NOMO-1 treated with DMSO at 0.1 percent for 48 hours (cell line): ENCODE measurements around the gene SH3GL1.

Source experiments
- DNase-seq: peaks from one replicate; lab custom pipeline; 2025; ENCODE audit not compliant: unreplicated experiment; lab: John Stamatoyannopoulos, UW

The SH3GL1 gene

GRCh38 chr19:4432918-4433506, 32.7 kb upstream of the SH3GL1 start:
- DNase-seq, result no peak

- DNase-seq, result peak; percentile 87
Measured at GRCh38 chr19:4431808-4432674, 31.7 kb upstream of the SH3GL1 start.

GRCh38 chr19:4431296-4431695, 30.9 kb upstream of the SH3GL1 start:
- no peak for DNase-seq

GRCh38 chr19:4430760-4431159, 30.4 kb upstream of the SH3GL1 start:
- peak; percentile 84 for DNase-seq

GRCh38 chr19:4429771-4430171, 29.4 kb upstream of the SH3GL1 start:
- no peak for DNase-seq

- no peak for DNase-seq
Measured at GRCh38 chr19:4429256-4429655, 28.9 kb upstream of the SH3GL1 start.

- no peak for DNase-seq
Measured at GRCh38 chr19:4428326-4428975, 28.1 kb upstream of the SH3GL1 start.

GRCh38 chr19:4425537-4425936, 25.2 kb upstream of the SH3GL1 start:
- DNase-seq, result no peak

GRCh38 chr19:4423416-4424126, 23.2 kb upstream of the SH3GL1 start:
- no peak for DNase-seq

- DNase-seq, result no peak
Measured at GRCh38 chr19:4416268-4416667, 15.9 kb upstream of the SH3GL1 start.

GRCh38 chr19:4415352-4415751, 15.0 kb upstream of the SH3GL1 start:
- no peak for DNase-seq

GRCh38 chr19:4414800-4415321, 14.5 kb upstream of the SH3GL1 start:
- no peak for DNase-seq

GRCh38 chr19:4414144-4414799, 13.9 kb upstream of the SH3GL1 start:
- no peak for DNase-seq

GRCh38 chr19:4413588-4413987, 13.2 kb upstream of the SH3GL1 start:
- no peak for DNase-seq

GRCh38 chr19:4409123-4409933, 9.0 kb upstream of the SH3GL1 start:
- DNase-seq, result no peak

- DNase-seq, result no peak
Measured at GRCh38 chr19:4406626-4407025, 6.3 kb upstream of the SH3GL1 start.

- no peak for DNase-seq
Measured at GRCh38 chr19:4405977-4406376, 5.6 kb upstream of the SH3GL1 start.

- DNase-seq, result no peak
Measured at GRCh38 chr19:4403005-4403761, 2.8 kb upstream of the SH3GL1 start.
